Measurements from ENCODE around the gene YPEL3.
"Not testable (repeated sequence)": the region's sequence is repeated elsewhere in the genome, so short reads cannot be mapped to it uniquely, and the experiment has no call there.

Gene YPEL3

GRCh38 chr16:30096105-30096861, at the start of gene YPEL3:
Gene YPEL3, minus strand, starts transcription at chr16:30096213. Its CDS starts 731 bp downstream, at chr16:30095482.
- in situ Hi-C loops (cut with MboI; ENCODE audit: low sequenced_read_pairs), result no loop called here

- in situ Hi-C loops (cut with MboI; ENCODE audit: low sequenced_read_pairs), result no loop called here
Observed at GRCh38 chr16:30145657-30146056, 49.6 kb upstream of the YPEL3 start.

GRCh38 chr16:30144917-30145316, 48.9 kb upstream of the YPEL3 start:
- in situ Hi-C loops (cut with MboI; ENCODE audit: low sequenced_read_pairs), result no loop called here

- in situ Hi-C loops (cut with MboI; ENCODE audit: low sequenced_read_pairs), result no loop called here
Observed at GRCh38 chr16:30144017-30144416, 48.0 kb upstream of the YPEL3 start.

- in situ Hi-C loops (cut with MboI; ENCODE audit: low sequenced_read_pairs), result no loop called here
Observed at GRCh38 chr16:30143347-30143702, 47.3 kb upstream of the YPEL3 start.

GRCh38 chr16:30142672-30143346, 46.8 kb upstream of the YPEL3 start:
- in situ Hi-C loops (cut with MboI; ENCODE audit: low sequenced_read_pairs), result no loop called here

GRCh38 chr16:30141750-30142149, 45.7 kb upstream of the YPEL3 start:
- in situ Hi-C loops (cut with MboI; ENCODE audit: low sequenced_read_pairs), result no loop called here

GRCh38 chr16:30139583-30140481, 43.8 kb upstream of the YPEL3 start:
- in situ Hi-C loops (cut with MboI; ENCODE audit: low sequenced_read_pairs), result no loop called here

- in situ Hi-C loops (cut with MboI; ENCODE audit: low sequenced_read_pairs), result no loop called here
Observed at GRCh38 chr16:30137897-30138296, 41.9 kb upstream of the YPEL3 start.

- in situ Hi-C loops (cut with MboI; ENCODE audit: low sequenced_read_pairs), result no loop called here
Observed at GRCh38 chr16:30136971-30137605, 41.1 kb upstream of the YPEL3 start.

GRCh38 chr16:30132591-30132990, 36.6 kb upstream of the YPEL3 start:
- in situ Hi-C loops (cut with MboI; ENCODE audit: low sequenced_read_pairs), result no loop called here

GRCh38 chr16:30131869-30132475, 36.0 kb upstream of the YPEL3 start:
- in situ Hi-C loops (cut with MboI; ENCODE audit: low sequenced_read_pairs), result no loop called here

- in situ Hi-C loops (cut with MboI; ENCODE audit: low sequenced_read_pairs), result no loop called here
Observed at GRCh38 chr16:30127993-30128392, 32.0 kb upstream of the YPEL3 start.

- in situ Hi-C loops (cut with MboI; ENCODE audit: low sequenced_read_pairs), result not testable (repeated sequence)
Observed at GRCh38 chr16:30125690-30126089, 29.7 kb upstream of the YPEL3 start.

- in situ Hi-C loops (cut with MboI; ENCODE audit: low sequenced_read_pairs), result no loop called here
Observed at GRCh38 chr16:30124985-30125379, 29.0 kb upstream of the YPEL3 start.

- in situ Hi-C loops (cut with MboI; ENCODE audit: low sequenced_read_pairs), result no loop called here
Observed at GRCh38 chr16:30122604-30123160, 26.7 kb upstream of the YPEL3 start.

GRCh38 chr16:30121741-30122571, 25.9 kb upstream of the YPEL3 start:
- in situ Hi-C loops (cut with MboI; ENCODE audit: low sequenced_read_pairs), result no loop called here

GRCh38 chr16:30120340-30121105, 24.5 kb upstream of the YPEL3 start:
- in situ Hi-C loops (cut with MboI; ENCODE audit: low sequenced_read_pairs), result no loop called here

- in situ Hi-C loops (cut with MboI; ENCODE audit: low sequenced_read_pairs), result no loop called here
Observed at GRCh38 chr16:30119428-30119827, 23.4 kb upstream of the YPEL3 start.

Measured in hTERT RPE-1 (cell line).